ENCODE data around the gene GABBR2.
A peak's percentile ranks its signal among the peaks of the same experiment; 100 is the strongest.

The GABBR2 gene

DNA sequence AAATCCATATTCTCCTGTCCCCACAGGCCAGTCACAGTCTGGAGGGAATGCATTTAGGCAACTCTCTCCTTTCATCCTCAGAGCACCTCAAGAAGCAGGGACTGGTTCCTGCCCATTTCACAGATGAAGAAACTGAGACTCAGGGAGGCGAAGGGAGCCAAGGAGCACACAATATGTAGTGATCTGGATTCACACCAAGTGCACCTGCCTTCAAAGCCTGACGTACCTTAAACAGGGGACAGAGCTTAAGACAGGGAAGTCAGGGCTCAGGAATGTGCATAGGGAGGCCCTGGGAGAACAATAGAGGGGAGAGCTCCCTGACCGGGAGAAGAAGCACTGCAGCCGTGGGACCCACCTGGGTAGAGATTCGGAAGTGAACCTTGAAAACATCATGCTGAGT is 83.0 kb downstream of the GABBR2 start:
- DNase-seq: no peak

DNA sequence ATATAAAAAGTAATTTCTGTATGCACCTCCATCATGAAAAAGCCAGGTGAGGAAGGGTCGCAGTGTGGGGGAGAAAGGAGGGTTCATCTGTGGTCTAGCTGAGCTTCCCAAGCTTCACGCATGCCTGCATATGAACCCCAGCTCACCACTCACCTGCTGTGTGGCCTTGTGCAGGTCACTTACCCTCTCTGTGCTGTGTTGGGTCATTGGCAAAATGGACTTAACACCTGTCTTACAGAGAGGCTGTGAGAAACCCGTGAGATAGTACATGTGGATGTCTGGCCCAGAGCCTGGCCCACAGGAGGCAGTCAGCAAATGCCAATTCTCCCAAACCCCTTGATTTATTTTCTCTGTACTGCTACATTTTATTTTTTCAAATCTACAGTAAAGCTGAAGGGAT is 88.9 kb downstream of the GABBR2 start:
- no peak for DNase-seq

DNA sequence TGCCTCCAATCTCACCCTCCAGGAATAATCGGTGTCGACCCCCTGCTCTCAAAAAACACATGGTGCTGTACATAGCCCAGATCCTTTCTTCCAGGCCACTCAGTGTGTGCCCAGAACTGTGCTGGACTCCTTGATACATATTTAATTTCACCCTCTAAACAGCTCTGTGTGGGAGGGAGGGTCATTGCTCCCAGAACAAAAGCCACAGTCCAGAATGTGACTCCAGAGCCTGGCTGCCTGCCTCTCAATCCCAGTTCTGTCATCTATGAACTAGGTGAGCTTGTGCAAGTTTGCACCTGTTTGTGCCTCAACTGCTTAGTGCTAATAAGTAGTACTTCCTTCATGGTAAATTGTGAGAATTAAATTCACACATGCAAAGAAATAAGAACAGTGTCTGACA is 93.1 kb downstream of the GABBR2 start:
- DNase-seq: no peak

DNA sequence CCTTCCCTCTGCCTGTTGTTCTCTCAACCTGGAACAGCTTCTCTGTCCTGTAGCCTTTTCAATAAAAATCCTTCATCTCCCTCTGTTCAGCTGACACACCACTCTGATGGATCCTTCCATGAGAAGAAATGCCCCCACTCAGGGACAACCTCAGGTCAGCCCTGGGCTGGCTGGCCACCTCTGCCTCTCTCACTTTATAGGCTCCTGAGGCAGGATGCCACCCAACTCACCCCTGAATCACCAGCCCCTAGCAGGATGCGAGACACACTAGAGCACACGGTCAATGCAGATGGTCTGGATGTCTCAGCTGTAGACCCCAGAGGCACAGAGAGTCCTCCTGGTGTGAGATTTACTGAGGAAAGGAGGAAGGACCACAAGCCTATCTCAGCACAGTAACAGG is 93.8 kb downstream of the GABBR2 start:
- no peak for DNase-seq

DNA sequence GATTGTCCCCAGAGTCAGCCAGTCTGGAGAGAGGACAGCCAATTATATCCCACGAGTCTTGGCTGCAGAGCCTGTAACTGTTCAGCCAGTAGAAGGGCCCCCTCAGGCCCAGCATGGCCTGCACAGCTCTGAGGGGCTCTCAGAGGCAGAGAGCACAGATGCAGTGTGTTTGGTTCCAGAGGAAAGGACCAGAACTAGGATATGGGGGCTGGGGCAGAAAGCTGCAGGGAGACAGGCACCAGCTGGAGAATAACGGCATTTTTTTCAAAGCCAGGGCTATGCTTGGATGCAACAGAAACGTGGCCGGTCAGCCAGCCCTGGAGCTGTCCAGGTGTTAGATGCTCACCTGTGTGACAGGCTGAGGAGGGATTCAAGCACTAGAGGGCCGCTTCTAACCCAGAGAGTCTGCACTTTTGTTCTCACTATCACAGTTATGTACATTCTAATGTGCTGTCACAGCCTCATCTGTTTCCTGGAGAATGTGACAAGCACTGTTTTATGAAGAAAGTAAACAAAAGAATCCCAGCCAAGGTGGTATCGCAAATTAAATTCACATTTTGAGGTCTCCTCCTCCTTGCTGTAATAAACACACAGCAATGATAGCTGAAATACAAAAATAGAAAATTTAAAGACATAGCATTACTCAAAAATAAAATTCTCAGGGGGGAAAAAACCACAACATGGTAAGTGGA is 96.5 kb downstream of the GABBR2 start:
- no peak for DNase-seq

DNA sequence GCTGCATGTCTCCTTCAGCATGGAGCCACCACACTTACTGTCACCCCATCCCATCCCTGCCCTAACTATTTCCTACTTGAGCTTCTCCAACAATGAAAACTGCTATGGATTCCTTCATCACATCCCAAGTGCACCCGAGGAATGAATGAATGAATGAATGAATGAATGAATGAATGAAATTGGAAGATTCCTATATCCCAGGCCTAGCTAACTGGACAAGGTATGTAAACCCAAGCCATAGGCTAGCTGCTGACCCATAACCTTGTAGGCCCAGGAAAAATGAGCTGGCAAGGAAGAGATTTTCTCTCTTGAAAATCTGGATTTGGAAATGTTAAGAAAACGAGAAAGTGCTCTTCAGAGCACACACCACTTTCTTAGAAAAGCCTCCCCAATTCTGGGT is 97.4 kb downstream of the GABBR2 start:
- no peak for DNase-seq

DNA sequence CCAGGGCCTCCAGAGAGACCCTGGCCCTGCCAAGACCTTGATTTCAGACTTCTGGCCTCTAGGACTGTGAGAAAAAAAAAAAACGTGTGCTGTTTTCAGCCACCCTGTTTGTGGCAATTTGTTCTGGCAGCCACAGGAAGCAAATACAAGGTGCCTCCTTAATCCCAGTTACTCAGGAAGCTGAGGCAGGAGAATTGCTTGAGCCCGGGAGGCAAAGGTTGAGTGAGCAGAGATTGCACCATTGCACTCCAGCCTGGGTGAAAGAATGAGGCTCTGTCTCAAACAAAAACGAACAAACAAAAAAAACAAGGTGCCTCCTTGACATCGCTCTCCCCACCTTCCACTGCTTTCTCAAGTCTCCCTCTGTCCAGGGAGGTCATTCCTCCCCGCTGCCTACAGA is 98.0 kb downstream of the GABBR2 start:
- no peak for DNase-seq

DNA sequence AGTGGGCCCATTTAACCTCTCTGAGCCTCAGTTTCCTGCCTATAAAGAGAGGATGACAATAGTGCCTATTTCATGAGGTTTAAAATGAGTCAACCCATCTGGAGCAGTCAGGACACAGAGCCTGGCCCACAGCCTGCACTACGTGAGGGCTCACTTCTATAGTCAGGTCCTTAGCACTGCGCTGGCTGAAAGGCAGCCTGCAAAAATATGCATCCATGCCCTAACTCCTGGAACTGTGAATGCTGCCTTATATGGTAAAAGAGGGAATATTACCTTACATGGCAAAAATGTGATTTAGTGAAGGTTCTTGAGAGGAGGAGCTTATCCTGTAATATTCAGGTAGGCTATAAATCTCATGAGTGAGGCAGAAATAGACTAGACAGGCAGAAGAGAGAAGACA is 98.5 kb downstream of the GABBR2 start:
- DNase-seq: no peak

DNA sequence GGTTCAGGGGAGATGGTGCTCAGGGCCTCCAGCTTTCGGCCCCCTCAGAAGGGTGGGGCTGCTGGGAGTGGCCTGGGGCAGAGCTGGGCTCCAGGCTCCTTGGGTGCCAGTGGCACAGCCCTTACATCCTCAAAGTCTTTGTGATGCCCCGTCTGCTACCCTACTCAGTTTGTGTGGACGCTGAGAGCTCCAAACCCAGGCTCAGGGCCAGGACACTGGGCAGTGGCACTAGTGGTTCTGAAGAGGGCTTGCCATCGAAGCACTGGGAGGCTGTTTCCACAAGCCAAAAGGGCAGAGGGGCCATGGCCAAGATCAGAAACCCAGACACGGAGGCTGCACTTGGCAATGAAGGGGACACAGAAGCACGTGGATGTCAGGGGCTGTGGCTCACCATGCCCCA is 99.1 kb downstream of the GABBR2 start:
- DNase-seq: no peak

DNA sequence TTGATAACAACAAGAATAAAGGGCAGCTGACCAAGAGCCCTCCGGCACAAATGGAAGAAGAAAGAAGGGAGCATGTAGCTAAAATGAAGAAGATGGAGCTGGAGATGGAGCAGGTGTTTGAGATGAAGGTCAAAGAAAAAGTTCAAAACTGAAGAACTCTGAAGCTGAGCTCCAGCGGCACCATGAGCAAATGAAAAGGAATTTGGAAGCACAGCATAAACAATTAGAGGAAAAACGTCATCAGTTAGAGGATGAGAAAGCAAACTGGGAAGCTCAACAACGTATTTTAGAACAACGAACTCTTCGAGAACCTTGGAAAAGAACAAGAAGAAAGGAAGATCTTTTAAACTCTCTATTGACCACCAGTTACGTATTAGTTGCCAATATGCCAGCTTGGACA is 100.9 kb downstream of the GABBR2 start:
- no peak for DNase-seq

DNA sequence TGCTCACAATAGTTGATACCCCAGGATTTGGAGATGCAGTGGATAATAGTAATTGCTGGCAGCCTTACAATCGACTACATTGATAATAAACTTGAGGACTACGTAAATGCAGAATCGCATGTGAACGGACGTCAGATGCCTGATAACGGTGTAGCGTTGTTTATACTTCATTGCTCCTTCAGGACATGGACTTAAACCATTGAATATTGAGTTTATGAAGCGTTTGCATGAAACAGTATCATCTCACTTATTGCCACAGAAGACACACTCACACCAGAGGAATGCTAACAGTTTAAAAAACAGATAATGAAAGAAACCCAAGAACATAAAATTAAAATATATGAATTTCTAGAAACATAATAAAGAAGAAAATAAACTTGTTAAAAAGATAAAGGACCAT is 101.6 kb downstream of the GABBR2 start:
- DNase-seq: no peak

DNA sequence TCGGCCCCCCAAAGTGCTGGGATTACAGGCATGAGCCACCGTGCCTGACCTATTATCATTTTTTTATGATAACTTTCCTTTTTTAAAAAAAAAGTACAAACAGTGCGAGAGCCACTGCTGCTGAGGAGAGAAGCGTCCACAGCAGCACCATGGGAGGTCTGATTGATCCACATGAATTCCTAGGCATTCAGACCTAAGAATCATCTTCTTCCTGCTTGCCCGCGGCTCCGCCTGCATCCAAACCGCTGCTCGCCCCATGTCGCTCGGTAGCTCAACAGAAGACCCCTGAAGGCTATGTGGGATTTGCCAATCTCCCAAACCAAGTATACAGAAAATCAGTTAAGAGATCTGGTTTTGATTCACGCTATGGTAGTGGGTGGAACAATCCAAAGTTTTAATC is 102.0 kb downstream of the GABBR2 start:
- no peak for DNase-seq

DNA sequence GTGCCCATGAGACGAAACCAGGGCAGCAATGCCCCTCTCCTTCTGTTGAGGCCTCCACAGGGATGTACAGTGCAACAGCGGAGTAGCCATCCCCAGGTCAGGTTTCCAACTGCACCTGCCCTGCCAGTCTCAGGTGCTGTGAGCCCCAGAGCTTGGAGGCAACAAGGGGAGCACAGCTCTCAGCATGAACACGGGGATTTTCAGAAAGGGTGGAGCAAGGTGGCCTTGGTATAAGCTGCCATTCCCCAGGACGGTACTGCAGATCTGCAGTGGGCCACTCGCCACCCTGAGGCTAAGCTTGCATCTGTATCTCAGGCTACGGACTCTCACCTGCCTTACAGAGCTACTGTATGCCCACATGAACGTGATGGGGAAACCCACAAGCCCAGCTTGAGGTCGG is 103.6 kb downstream of the GABBR2 start:
- no peak for DNase-seq

DNA sequence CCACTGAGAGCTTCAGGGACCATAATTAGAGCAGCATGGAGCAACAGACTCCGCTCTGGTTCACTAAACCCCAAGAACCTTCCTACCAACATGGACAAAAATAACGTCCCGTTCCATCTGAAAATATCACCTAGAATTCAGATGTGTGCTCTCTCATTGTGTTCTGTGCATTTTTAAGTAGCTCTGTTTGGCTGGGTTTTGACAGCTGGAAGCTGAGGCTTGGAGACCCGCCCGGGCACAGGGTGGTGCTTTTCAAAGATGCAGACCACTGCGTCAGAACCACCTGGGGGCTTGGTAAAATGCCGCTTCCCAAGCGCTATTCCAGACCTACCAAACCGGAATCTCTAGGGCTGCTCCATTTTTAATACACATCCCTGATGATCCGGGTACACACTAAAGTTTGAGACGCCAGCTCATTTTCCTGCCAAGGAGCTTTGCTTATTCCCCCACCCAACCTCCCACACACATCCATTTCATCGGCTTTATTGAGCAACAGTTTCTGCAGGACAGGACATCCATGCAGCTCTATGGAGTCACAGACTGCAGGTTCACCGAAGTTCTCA is 104.8 kb downstream of the GABBR2 start:
- peak in 1 of 2 donors; percentile 2 for DNase-seq

DNA sequence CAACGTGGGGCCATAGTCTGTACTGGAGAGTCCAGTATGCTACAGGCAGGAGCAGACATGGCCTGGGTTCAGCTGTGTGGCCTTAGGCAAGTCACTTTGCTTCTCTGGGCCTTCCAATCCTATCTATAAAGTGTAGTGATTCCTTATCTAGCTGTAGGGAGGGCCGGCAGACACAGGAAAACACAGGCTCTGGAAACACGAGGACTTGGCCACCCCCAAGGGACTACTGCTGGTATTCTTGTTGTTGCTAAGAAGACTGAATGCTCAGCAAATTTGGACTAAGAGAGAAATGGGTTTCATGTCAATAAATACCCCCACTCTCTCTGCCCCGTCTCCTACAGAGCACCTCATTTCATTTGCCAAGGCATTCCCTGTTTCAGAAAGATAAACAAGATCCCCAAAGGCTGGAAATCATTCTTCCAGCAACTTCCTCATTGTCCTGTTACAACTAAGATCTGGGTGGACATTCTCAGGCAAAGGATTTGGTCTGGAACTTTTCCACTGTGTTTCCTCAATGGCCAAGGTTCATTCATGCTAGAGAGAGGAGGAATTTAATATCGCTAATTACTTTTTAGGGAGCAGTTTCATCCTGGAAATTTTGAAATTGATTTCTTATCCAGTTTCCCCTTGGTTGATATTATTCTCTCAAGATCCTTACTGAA is 105.8 kb downstream of the GABBR2 start:
- DNase-seq: no peak

DNA sequence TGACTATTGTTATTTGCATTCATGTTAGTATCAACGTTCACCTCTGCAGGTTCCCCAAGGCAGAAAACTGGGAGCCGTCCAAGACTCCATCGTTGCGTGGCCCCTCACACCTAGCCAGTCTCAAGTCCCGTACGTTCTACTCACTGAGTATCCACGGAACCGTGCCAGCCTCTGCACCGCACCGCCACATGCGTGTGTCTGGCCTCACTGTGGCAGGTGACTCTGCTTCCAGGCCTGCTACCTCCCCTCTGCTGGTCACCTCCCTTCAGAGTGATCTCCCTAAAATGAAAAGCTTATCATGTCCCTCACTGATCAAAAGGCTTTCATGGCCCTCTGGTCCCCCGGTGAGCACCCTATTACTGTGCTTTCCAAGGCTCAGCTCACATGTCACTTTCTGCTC is 108.1 kb downstream of the GABBR2 start:
- no peak for DNase-seq

DNA sequence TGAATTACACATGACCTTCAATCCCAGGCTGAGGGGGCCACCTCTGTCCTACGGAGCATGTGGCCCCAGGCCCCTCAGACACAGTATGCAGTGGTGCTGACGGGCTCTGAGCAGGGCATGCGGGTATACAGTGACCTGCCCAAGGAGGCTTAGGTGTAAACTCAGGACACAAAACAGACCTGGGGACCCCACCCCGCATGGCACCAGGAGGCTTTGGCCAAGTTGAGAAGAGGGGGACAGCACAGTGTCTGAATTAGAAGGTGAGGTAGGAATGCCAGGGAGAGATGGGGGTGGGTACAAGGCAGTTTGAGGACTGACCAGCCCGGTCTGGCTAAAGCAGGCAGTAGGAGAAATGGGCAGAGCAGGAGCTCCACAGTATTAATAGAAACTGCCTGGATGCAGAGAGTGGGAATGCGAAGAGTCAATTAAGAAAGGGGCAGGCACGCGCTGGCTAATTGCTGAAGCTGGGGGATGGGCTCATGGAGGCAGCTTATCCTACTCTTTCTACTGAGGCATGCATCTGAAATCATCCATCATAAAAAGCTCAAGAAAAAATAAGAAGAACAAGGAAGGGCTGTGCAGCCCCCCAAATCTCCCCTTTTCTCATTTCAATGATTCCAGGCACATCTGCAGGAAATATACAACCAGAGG is 109.0 kb downstream of the GABBR2 start:
- no peak for DNase-seq

DNA sequence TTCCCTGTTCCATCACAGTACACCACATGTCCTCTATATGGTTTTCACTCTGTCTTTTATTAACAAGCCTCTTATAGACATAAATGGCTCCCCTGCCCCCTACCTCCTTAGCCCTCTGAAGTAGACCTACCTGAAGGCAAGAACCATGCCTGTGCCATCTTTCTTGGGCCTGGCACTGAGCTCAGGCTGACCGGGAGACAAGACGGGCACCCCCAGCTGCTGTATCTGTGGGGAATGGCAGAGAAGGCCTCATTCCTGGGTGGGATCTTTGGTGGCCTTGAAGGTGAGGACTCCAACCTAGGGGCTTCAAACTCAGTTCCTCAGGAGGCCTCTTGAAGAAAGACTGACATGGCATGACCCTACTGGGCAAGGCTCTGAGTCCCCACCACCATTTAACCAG is 109.9 kb downstream of the GABBR2 start:
- no peak for DNase-seq

DNA sequence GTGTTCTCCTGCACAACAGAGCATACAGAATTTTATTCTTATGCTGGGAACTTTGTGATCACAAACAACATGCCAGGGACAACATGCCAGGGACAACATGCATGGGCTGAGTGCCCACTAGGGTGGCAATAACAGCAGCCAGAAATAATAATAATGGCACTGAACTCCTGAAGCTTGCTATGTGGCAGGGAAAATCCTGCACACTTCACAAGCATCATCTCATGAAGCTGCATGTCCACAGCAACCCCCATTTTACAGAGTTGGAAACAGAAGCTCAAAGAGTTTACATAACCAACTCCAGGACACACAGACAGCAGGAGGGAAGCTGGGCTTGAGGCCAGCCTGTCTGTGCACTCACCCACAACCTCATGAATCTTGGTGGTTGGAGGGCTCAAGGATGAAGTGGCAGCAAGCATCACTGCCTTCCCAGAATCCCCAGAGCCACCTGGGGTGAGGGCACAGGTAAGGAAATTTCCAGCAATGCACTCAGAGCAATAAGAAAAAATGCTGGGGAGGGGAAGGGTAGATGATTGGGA is 111.4 kb downstream of the GABBR2 start:
- no peak for DNase-seq

DNA sequence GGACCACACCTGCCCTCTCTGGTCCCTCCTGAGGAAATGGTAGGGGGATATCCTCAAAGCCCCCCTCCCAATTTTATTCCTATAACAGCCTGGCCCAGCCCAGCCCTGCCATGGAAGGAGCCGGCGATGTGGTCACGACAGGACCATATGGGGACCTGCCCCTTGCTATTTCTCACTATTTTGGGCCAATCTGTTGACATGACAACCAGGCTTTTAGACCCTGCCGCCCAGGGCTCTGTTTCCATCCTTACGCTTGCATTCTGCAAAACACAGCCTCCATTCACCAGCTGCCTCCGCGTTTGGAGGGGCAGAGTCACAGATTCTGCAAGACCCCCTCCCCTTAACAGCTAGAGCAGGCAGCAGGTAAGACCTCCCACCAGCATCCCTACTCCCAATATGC is 112.2 kb downstream of the GABBR2 start:
- no peak for DNase-seq

DNA sequence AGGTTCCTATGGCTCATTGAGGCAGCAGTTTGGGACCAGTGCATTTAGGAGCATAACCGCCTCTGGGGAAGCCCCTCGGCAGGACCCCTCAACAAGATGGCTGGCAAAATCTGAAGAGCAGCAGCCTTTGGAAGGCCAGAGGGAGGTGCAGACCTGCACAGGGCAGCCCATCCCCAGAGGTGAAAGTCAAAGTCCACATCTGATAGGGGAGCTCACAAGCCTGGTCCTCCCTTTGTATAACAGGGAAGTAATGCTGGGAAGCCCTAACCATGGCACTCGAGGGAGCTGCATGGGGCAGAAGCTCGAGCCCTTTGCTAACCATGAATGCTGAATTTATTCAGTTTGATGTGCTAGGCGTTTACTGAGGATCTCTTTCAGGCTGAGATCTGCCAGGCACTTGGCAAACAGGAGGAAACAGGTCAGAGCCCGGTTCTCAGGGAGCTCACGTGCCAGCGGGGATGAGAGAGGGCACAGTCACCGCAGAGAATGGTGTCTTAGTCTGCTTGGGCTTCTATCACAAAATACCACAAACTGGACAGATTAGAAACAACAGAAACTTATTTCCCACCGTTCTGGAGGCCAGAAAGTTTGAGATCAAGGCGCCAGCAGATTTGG is 114.1 kb downstream of the GABBR2 start:
- no peak for DNase-seq

DNA sequence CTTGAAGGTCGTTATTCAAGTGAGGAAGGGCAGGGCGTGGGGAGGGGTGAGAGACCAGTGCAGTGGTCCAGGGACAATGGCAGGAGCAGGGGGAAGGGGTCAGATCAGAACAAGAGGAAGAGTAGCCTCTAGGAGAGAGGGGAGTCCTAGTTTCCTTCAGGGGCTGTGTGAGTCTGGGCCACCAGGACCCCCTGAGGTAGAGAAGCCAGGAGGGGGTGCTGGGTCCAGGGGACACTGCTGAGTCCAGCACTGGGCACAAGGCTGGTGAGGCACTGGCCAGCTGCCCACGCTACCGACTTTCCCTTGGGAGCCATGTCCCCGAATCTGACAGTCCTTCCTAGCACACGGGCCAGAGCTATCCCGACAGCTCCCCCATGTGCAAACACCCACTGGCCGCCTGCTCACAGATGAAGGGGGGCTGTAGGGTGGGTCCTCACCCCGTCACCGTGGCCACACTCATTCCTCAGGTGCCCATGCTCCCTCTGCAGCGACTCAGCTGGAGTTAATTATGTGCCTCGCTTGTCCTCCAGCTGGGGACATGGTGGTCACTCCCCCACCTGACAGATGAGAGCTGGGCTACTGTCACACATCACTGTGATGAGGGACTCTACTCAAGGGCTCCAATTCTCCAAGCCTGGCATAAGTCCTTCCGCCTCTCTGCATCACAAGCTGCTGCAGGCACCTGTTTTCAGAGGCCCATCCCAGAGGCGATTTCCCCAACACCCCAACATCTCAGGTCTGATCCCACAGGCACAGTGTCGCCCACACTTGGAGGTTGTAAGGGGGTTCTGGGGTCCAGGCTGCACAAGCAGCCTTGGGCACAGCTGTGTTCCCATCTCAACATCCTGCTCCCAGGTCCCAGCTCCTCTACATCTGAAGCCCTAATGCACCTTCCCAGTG is 115.1 kb downstream of the GABBR2 start:
- no peak for DNase-seq

Measured in inflammatory macrophage treated with lipopolysaccharide for 1 hour (primary cell).